SH-SY5Y (cell line): ENCODE measurements around the gene TOR1A.

Experiments
- GATA2 ChIP-seq: IDR thresholded peaks from 2 replicates; pipeline ENCODE4 v1.6.1; 2011; ENCODE audit warnings: mild to moderate bottlenecking, low read depth, low read length
- GATA3 ChIP-seq: IDR thresholded peaks from 2 replicates; pipeline ENCODE4 v1.6.1; 2011; ENCODE audit warnings: low read depth, mild to moderate bottlenecking, low read length, moderate library complexity

- TF ChIP-seq GATA2 (no peak), GATA3 (no peak)
Observed at GRCh38 chr9:129857207-129857606, 33.3 kb upstream of the TOR1A start.
